NT2/D1 (cell line): ENCODE results near the gene LIMS3.
"Not testable (repeated sequence)": the region's sequence is repeated elsewhere in the genome, so short reads cannot be mapped to it uniquely, and the experiment has no call there.

ENCODE experiments used
- YY1 ChIP-seq: IDR thresholded peaks from 2 replicates; pipeline ENCODE4 v1.6.1; 2011; ENCODE audit not compliant: insufficient read length, insufficient read depth
- ZNF274 ChIP-seq: IDR thresholded peaks from 2 replicates; pipeline ENCODE4 v1.6.1; 2011; ENCODE audit warnings: mild to moderate bottlenecking, low read depth, low read length

GRCh38 chr2:109947262-109947958 lies 48.9 kb downstream of the LIMS3 start:
- TF ChIP-seq YY1, ZNF274: not testable (repeated sequence)
